22Rv1 (cell line): ENCODE measurements around the gene RYR2.

ENCODE experiments used
- H3K27ac ChIP-seq: fragments of 450-650 bp; 2 replicates; pipeline ENCODE4 v1.5.1; 2017
- CTCF ChIP-seq: fragments of 450-650 bp; IDR thresholded peaks from 2 replicates; pipeline ENCODE4 v1.5.1; 2017; ENCODE audit warnings: mild to moderate bottlenecking
- ZFX ChIP-seq: fragments of 450-650 bp; IDR thresholded peaks from 2 replicates; pipeline ENCODE4 v1.6.1; 2017; ENCODE audit warnings: antibody characterized with exemption, borderline replicate concordance

RYR2 gene

DNA sequence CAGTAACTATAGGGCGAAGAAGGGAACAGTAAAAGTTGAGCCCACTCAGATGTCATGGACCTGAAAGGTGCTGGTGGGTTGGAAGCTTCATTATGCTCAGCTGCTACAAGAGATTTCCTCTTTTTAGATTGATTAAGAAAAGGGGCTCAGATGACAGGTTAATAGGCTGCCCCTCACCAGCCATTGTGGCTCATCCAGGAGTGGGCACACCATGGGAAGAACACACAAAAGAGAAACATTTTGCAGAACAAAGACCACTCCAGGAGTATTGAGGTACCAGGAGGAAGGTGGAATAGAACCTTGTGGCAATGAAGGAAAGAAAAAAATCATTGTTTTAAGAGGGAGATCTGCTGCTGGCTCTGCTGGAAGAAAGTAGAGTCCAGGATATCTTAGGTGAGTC, 205.5 kb downstream of the RYR2 start:
- no peak overlapping the region for H3K27ac ChIP-seq
- TF ChIP-seq ZFX, result no peak

DNA sequence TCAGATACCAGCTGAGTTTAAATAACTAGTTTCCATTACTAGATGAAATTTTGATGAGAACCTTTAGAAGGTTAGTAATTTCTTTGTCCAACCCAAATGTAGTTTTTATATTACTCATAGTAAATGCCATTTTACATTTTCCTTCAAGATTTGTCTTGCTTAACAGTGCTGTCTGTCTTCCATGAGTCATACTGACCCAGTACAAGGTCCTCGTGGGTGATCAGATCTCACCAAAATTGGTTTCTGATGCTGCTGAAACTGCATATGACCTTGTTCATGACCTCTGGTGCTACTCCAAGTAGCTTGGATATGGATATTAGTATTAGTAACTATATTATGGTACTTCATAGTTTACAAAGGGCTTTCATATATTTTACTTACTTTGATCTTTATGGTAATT, 207.1 kb downstream of the RYR2 start:
- TF ChIP-seq ZFX, result no peak
- no peak for TF ChIP-seq CTCF
- H3K27ac ChIP-seq, result no peak overlapping the region

DNA sequence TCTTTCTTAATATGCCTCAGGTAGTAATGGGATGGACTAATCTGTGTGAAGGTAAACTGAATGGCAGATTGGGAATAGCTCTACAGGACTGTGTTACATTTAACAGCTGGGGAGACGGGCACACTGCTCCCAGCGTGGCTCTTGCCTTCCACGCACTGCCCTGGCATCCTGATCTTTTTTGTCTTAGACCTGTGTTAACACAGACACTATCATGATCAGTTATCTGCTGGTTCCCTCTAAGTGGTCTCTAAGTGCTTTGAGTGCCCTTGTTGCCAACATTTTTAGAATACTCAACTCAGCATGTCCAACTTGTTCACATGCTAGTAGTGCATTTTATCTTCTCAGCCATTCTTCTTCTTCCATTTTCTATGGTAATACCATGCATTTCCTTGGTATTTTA, 208.1 kb downstream of the RYR2 start:
- no peak overlapping the region for H3K27ac ChIP-seq
- TF ChIP-seq ZFX, result no peak
- TF ChIP-seq CTCF, result no peak

- no peak for TF ChIP-seq ZFX
- TF ChIP-seq CTCF, result no peak
- no peak overlapping the region for H3K27ac ChIP-seq
Observed at GRCh38 chr1:237255071-237255470, 213.1 kb downstream of the RYR2 start.

- TF ChIP-seq ZFX (no peak), CTCF (no peak)
- H3K27ac ChIP-seq, result no peak overlapping the region
Observed at GRCh38 chr1:237258871-237259270, 216.9 kb downstream of the RYR2 start.

- no peak overlapping the region for H3K27ac ChIP-seq
- no peak for TF ChIP-seq CTCF
- no peak for TF ChIP-seq ZFX
Observed at GRCh38 chr1:237261198-237261597, 219.2 kb downstream of the RYR2 start.

DNA sequence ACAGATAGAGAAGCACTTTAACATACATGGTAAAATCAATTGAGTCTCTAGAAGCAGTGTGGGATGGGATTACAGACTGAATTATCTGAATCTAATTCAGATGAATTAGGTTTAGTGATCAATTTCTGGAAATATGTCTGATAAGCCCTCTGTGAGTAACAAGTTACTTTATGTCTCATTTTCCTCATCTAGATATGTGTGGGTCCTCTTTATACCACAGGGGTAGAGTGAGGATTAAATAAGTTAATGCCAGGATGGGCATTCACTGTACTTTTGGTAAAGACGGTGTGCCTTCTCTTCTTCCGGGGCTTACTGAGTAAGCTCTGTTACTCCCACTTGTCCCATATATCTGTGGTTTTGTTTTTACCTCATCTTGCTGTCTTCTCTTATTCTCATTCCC, 225.8 kb downstream of the RYR2 start:
- no peak overlapping the region for H3K27ac ChIP-seq
- TF ChIP-seq CTCF (no peak), ZFX (no peak)

DNA sequence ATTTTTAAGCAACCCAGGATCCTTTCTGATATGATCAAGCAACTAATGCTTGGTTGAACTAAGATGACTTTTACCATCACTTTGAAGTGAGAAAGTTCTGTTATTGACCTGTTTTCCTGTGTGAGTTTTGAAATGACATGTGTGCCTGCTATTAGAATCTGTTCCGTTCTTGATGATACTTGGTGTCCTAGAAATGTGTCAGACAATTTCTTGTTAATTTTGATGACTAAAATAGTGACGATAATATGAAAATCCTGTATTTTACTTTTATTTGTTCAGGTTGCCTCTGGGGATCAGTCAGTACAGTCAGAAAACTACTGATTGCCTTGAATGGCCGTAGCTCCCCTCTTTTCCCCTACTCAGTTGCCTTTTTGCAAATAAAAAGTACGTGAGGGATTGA, 228.0 kb downstream of the RYR2 start:
- TF ChIP-seq CTCF, result no peak
- no peak for TF ChIP-seq ZFX
- H3K27ac ChIP-seq, result no peak overlapping the region
